GM18526 (cell line): ENCODE measurements around the gene ACSM3.

Source experiments
- POLR2A ChIP-seq: IDR thresholded peaks from 3 replicates; pipeline ENCODE4 v1.6.1; 2011; ENCODE audit not compliant: insufficient read length; ENCODE audit errors: extremely low read depth

ACSM3 gene

GRCh38 chr16:20763461-20764232, at the start of gene ACSM3:
TSS of gene ACSM3 (plus strand) at chr16:20764014. CDS start at chr16:20770035, 6,021 bp downstream.
- TF ChIP-seq POLR2A = peak; percentile 45

DNA sequence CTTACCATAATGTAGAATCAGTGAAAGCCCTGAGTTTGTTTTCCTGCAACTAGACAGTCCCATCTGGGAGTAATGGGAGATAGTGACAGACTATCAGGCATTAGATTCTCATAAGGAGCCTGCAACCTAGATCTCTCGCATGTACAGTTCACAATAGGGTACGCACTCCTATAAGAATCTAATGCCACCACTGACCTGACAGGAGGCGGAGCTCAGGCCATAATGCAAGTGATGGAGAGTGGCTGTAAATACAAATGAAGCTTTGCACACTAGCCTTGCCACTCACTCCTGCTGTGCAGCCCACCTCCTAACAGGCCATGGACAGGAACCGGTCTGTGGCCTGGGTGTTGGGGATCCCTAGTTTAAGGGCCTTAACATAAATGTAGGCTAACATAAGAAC, 43.6 kb upstream of the ACSM3 start:
- TF ChIP-seq POLR2A = no peak

GRCh38 chr16:20726661-20727060, 37.2 kb upstream of the ACSM3 start:
- TF ChIP-seq POLR2A = no peak

- TF ChIP-seq POLR2A = no peak
Measured at GRCh38 chr16:20727181-20727580, 36.6 kb upstream of the ACSM3 start.

DNA sequence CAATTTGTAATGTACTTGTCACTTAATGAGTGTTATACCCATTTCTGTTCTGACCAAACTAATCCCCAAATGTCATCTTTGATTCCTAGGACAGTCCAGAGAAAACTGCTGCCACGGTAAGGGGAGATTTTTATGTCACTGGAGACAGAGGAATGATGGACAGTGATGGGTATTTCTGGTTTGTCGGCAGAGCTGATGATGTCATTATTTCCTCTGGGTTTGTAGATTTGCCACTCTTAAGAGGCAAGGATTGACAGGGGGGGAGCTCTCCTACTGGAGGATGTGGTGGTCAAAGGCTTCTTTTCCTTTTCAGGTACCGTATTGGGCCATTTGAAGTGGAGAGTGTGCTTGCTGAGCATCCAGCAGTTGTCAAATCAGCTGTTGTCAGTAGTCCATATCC, 34.7 kb upstream of the ACSM3 start:
- TF ChIP-seq POLR2A = no peak

DNA sequence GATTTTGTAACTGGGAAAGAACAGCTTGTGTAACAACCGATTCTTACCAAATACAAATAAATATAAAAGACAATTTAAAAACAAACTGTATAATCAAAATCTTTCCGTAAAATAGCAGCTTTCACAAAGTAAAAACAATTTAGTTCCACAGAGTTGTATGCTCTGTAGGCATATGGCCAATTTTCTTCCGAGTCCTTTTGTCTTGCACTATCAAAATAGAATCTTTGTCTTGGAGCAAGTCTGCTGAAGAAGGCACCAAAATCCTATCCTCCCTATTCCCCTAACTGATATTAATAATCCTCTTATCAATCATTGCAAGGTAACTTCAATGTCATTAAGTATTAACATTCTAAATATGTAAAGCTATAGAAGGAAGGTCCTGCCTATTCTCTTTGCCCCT, 29.8 kb upstream of the ACSM3 start:
- no peak for TF ChIP-seq POLR2A

- no peak for TF ChIP-seq POLR2A
Measured at GRCh38 chr16:20734782-20735181, 29.0 kb upstream of the ACSM3 start.

- TF ChIP-seq POLR2A = no peak
Measured at GRCh38 chr16:20735490-20735889, 28.3 kb upstream of the ACSM3 start.

GRCh38 chr16:20740007-20740883, 23.6 kb upstream of the ACSM3 start:
- TF ChIP-seq POLR2A = no peak

GRCh38 chr16:20740901-20741521, 22.8 kb upstream of the ACSM3 start:
- TF ChIP-seq POLR2A = no peak

- peak; percentile 65 for TF ChIP-seq POLR2A
Measured at GRCh38 chr16:20741554-20742285, 22.1 kb upstream of the ACSM3 start, which contains the start of gene THUMPD1. TSS of gene THUMPD1 (minus strand) at chr16:20741818. CDS start at chr16:20741739, 79 bp downstream.

GRCh38 chr16:20743591-20743990, 20.2 kb upstream of the ACSM3 start:
- TF ChIP-seq POLR2A = no peak

DNA sequence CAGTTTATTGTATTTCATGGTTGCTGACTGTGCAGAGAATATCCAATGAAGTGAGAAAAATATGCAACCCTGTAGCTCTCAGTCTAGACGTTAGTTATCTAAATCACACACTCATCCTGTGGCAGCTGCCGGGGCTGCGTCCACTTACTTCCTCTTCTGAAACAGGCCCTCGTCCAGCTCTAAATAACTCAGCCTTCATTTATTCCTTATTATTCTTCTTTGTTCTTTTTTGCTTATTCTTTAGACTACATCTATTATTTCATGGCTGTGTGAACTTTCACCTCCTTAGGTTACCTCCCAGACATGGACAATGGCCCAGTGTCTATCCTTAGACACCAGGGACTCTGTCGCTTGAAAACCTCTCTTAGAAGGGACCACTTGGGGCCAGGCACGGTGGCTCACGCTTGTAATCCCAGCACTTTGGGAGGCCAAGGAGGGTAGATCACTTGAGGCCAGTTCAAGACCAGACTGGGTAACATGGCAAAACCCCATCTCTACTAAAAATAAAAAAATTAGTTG, 18.8 kb upstream of the ACSM3 start:
- TF ChIP-seq POLR2A = no peak

DNA sequence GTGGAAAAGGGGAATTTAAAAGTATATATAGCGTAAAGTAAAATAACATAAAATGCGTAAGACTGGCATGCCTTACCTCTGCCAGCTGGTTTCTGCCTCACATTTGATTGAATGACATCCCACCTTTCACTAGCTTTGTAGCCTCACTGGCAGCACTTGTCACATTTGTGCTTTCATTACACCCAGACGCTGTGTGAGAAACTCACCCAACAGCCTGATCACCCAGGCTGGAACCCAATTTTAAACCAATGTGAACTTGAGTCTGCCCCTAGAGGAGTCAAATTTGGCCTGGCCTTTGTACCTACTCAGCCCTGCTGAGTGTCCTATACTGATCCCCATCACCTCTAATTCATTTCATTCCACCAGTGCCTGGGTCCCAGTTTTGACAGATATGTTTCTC, 17.4 kb upstream of the ACSM3 start:
- no peak for TF ChIP-seq POLR2A
